Measurements from ENCODE around the gene SLC25A12.

DNA sequence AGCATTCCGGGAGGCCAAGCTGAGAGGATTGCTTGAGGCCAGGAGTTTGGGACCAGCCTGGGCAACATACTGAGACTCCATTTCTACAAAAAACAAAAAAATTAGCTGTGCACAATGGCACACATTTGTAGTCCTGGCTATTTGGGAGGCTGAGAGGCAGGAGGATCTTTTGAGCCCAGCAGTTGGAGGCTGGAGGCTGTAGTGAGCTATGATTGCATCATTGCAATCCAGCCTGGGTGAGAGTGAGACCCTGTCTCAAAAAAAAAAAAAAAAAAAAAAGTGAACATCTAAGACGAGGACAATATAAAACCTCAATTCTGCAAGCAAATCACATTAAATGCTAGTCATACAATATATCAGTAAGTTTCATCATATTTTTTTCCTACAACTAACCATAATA lies 25.4 kb upstream of the SLC25A12 start:
- TF ChIP-seq, protein P1, sequence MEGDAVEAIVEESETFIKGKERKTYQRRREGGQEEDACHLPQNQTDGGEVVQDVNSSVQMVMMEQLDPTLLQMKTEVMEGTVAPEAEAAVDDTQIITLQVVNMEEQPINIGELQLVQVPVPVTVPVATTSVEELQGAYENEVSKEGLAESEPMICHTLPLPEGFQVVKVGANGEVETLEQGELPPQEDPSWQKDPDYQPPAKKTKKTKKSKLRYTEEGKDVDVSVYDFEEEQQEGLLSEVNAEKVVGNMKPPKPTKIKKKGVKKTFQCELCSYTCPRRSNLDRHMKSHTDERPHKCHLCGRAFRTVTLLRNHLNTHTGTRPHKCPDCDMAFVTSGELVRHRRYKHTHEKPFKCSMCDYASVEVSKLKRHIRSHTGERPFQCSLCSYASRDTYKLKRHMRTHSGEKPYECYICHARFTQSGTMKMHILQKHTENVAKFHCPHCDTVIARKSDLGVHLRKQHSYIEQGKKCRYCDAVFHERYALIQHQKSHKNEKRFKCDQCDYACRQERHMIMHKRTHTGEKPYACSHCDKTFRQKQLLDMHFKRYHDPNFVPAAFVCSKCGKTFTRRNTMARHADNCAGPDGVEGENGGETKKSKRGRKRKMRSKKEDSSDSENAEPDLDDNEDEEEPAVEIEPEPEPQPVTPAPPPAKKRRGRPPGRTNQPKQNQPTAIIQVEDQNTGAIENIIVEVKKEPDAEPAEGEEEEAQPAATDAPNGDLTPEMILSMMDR (conservative IDR thresholded peaks at IDR 0.05), result no peak
- no peak for TF ChIP-seq EZH2 (IDR thresholded peaks at IDR 0.05; ENCODE audit: low read depth)

Measured in PC-9 (cell line).